Endothelial cell of umbilical vein (primary cell): ENCODE measurements around the gene MCOLN2. TPM values are rescaled to one million over a fixed set of nuclear protein-coding genes. Genes with fewer than 3 reads are reported as not detected.

ENCODE experiments used
- BruUV-seq: library from RNA; stranded (reverse); fragments of 400-500 nt; replicated peaks from 2 replicates; lab custom pipeline; 2021; lab: Mats Ljungman, UMichigan
- CTCF ChIA-PET: fragments of 300-600, 350-600 bp; sonication (Branson Sonifier 250); formaldehyde crosslinking; loops from one replicate; lab custom pipeline; 2021; ENCODE audit warnings: antibody characterized with exemption, inconsistent platforms; lab: Charles Lee
- POLR2A ChIA-PET: fragments of 300-600, 350-600 bp; sonication (Branson Sonifier 250); formaldehyde crosslinking; loops from one replicate; lab custom pipeline; 2021; ENCODE audit warnings: antibody characterized with exemption, inconsistent platforms; lab: Charles Lee
- DNase-seq: peaks from one replicate; pipeline ENCODE4 v3.0.0-alpha.2; 2011; ENCODE audit warnings: low read depth, low spot score
- FAIRE-seq: peaks from 2 replicates; lab custom pipeline; 2011; peaks lifted over from hg19 to GRCh38; lab: Jason Lieb, UNC
- H2AFZ ChIP-seq: 2 replicates; pipeline ENCODE4 v1.6.0; 2012; ENCODE audit warnings: low read depth, low read length, control low read depth, inconsistent platforms
- H3K27ac ChIP-seq: 2 replicates; pipeline ENCODE4 v1.5.1; 2011; ENCODE audit warnings: low read depth, mild to moderate bottlenecking, control low read depth, low read length, moderate library complexity; ENCODE audit not compliant: insufficient read depth
- H3K27me3 ChIP-seq, 2 experiments: 2 replicates each; pipeline versions ENCODE4 v1.6.0 to v1.6.1; 2011; ENCODE audit warnings: low read length in 2 of 2, mixed read lengths in 1 of 2; ENCODE audit not compliant: control insufficient read depth in 2 of 2, insufficient read depth in 2 of 2
- H3K36me3 ChIP-seq, 2 experiments: 2 replicates in 1 of 2; 3 replicates in 1 of 2; pipeline ENCODE4 v1.5.1; 2011; ENCODE audit warnings: low read length in 2 of 2, mild to moderate bottlenecking in 1 of 2, moderate library complexity in 1 of 2; ENCODE audit not compliant: control insufficient read depth in 2 of 2, insufficient read depth in 2 of 2; ENCODE audit errors: extremely low read depth in 1 of 2
- H3K4me1 ChIP-seq: 3 replicates; pipeline ENCODE4 v1.5.1; 2011; ENCODE audit warnings: mild to moderate bottlenecking, low read length; ENCODE audit not compliant: control insufficient read depth, insufficient read depth; ENCODE audit errors: extremely low read depth
- H3K4me2 ChIP-seq: 2 replicates; pipeline ENCODE4 v1.6.1; 2011; ENCODE audit warnings: low read length, control low read depth, mixed read lengths; ENCODE audit not compliant: insufficient read depth
- H3K4me3 ChIP-seq, 3 experiments: fragments of 200-600 bp in 1 of 3; sonication (generic), shearing (Covaris generic) in 1 of 3; replicated peaks in 1 of 3; 2 replicates each; pipeline ENCODE4 v1.5.1; 2011 to 2016; ENCODE audit warnings: control low read depth in 3 of 3, low read length in 3 of 3, mild to moderate bottlenecking in 2 of 3, inconsistent platforms in 1 of 3, low read depth in 1 of 3, moderate library complexity in 1 of 3; ENCODE audit not compliant: insufficient read depth in 1 of 3
- H3K79me2 ChIP-seq: 2 replicates; pipeline ENCODE4 v1.6.0; 2012; ENCODE audit warnings: low read length, inconsistent platforms; ENCODE audit not compliant: control insufficient read depth, insufficient read depth
- H3K9ac ChIP-seq: replicated peaks from 2 replicates; pipeline ENCODE3; 2011; ENCODE audit warnings: low read length, control low read depth; ENCODE audit not compliant: insufficient read depth; ENCODE audit errors: extremely low read depth
- H3K9me1 ChIP-seq: replicated peaks from 3 replicates; pipeline ENCODE4 v1.6.0; 2011; ENCODE audit warnings: mild to moderate bottlenecking, low read length; ENCODE audit not compliant: control insufficient read depth, insufficient read depth; ENCODE audit errors: extremely low read depth
- H3K9me3 ChIP-seq: replicated peaks from 2 replicates; pipeline ENCODE4 v1.5.1; 2012; ENCODE audit warnings: low read length, inconsistent platforms; ENCODE audit not compliant: control insufficient read depth, insufficient read depth
- H4K20me1 ChIP-seq: replicated peaks from 2 replicates; pipeline ENCODE3; 2011; ENCODE audit warnings: mild to moderate bottlenecking, low read length; ENCODE audit not compliant: control insufficient read depth, insufficient read depth; ENCODE audit errors: extremely low read depth
- EZH2 ChIP-seq: IDR thresholded peaks from 2 replicates; pipeline ENCODE4 v1.6.1; 2012; ENCODE audit warnings: borderline replicate concordance, low read depth, mild to moderate bottlenecking, moderate library complexity, low read length, inconsistent platforms; ENCODE audit not compliant: severe bottlenecking
- FOS ChIP-seq: IDR thresholded peaks from 2 replicates; pipeline ENCODE4 v1.6.1; 2011; ENCODE audit warnings: mild to moderate bottlenecking, low read length, moderate library complexity, borderline replicate concordance; ENCODE audit not compliant: insufficient read depth
- GATA2 ChIP-seq: IDR thresholded peaks from 2 replicates; pipeline ENCODE4 v1.7.0; 2011; ENCODE audit warnings: low read depth, mild to moderate bottlenecking, moderate library complexity, mixed read lengths, low read length; ENCODE audit not compliant: insufficient read length, insufficient read depth
- JUN ChIP-seq: IDR thresholded peaks from 2 replicates; pipeline ENCODE4 v1.6.1; 2011; ENCODE audit warnings: borderline replicate concordance, low read depth; ENCODE audit not compliant: insufficient read length, insufficient read depth
- MYC ChIP-seq: IDR thresholded peaks from one replicate; pipeline ENCODE4 v1.6.1; 2011; ENCODE audit warnings: mild to moderate bottlenecking, low read depth, low read length
- POLR2A ChIP-seq: IDR thresholded peaks from 2 replicates; pipeline ENCODE4 v1.6.1; 2012; ENCODE audit warnings: low read depth, mild to moderate bottlenecking, control low read depth, low read length
- POLR2AphosphoS5 ChIP-seq: IDR thresholded peaks from 2 replicates; pipeline ENCODE4 v1.6.1; 2012; ENCODE audit warnings: low read depth, mild to moderate bottlenecking, control low read depth, low read length, moderate library complexity; ENCODE audit not compliant: insufficient read depth
- dilution Hi-C: fragments of 300-500 bp; cut with MboI; formaldehyde crosslinking; loops from one replicate; pipeline ENCODE4 v1.15.0; 2019; ENCODE audit warnings: low sequenced_read_pairs; ENCODE audit not compliant: extremely low pct_ligation_motif_present
- intact Hi-C: fragments of 100-400 bp; cut with micrococcal nuclease; formaldehyde crosslinking; loops from one replicate; pipeline ENCODE4 v1.10.0; 2022
- polyA plus RNA-seq, 4 experiments: library from polyadenylated mRNA; depleted of rRNA in 3 of 4; stranded (reverse) in 3 of 4; unstranded in 1 of 4; fragments of >200 nt; gene quantifications; 2 replicates each; pipeline versions ENCODE4 v1.2.1 to v1.2.3, GENCODE V29; 2011 to 2012; ENCODE audit warnings: missing spikeins in 1 of 4
- total RNA-seq: library from RNA; stranded (reverse); gene quantifications from 2 replicates; pipeline ENCODE4 v1.2.3, GENCODE V29; 2021
- TF ChIP-seq, protein P1 (sequence below): IDR thresholded peaks from 2 replicates; pipeline ENCODE4 v1.6.1; 2011; ENCODE audit not compliant: insufficient read depth, insufficient read length
- TF ChIP-seq, protein P2 (sequence below), 2 donors: IDR thresholded peaks; 1 replicate in 1 of 2; 2 replicates in 1 of 2; pipeline ENCODE4 v1.5.1; 2011; ENCODE audit warnings: low read length in 2 of 2, mild to moderate bottlenecking in 2 of 2, moderate library complexity in 2 of 2, control low read depth in 1 of 2, inconsistent platforms in 1 of 2, low read depth in 1 of 2; ENCODE audit not compliant: insufficient read depth in 1 of 2; ENCODE audit errors: extremely low read depth in 1 of 2

MCOLN2 gene
- total and polyA plus RNA-seq, 2 donors (not counting 3 experiments of a cell fraction or from before 2014, with no cell fraction given) = not detected

- BruUV-seq = no TSS peak
- dilution Hi-C loops (no loop called here), intact Hi-C loops (no loop called here)
- Histone ChIP-seq H3K9me1 (no peaks in the 10 kb centered on the region), H3K4me2 (no peak overlapping the region), H2AFZ (no peak overlapping the region), H3K79me2 (no peaks in the 10 kb centered on the region), H3K4me3 (no peak overlapping the region), H3K27ac (no peak overlapping the region), H3K9ac (no peak overlapping the region), H3K4me1 (no peaks in the 10 kb centered on the region), H3K9me3 (no peaks in the 10 kb centered on the region), H3K27me3 (peaks cover 13 to 21% of the 10 kb centered on the region in 2 experiments), H4K20me1 (no peaks in the 10 kb centered on the region), H3K36me3 (no peaks in the 10 kb centered on the region)
- TF ChIP-seq FOS (no peak), MYC (no peak), GATA2 (no peak), JUN (no peak), POLR2AphosphoS5 (no peak), POLR2A (no peak), EZH2 (no peak)
- TF ChIP-seq, protein P1, sequence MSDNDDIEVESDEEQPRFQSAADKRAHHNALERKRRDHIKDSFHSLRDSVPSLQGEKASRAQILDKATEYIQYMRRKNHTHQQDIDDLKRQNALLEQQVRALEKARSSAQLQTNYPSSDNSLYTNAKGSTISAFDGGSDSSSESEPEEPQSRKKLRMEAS = no peak
- TF ChIP-seq, protein P2, sequence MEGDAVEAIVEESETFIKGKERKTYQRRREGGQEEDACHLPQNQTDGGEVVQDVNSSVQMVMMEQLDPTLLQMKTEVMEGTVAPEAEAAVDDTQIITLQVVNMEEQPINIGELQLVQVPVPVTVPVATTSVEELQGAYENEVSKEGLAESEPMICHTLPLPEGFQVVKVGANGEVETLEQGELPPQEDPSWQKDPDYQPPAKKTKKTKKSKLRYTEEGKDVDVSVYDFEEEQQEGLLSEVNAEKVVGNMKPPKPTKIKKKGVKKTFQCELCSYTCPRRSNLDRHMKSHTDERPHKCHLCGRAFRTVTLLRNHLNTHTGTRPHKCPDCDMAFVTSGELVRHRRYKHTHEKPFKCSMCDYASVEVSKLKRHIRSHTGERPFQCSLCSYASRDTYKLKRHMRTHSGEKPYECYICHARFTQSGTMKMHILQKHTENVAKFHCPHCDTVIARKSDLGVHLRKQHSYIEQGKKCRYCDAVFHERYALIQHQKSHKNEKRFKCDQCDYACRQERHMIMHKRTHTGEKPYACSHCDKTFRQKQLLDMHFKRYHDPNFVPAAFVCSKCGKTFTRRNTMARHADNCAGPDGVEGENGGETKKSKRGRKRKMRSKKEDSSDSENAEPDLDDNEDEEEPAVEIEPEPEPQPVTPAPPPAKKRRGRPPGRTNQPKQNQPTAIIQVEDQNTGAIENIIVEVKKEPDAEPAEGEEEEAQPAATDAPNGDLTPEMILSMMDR (IDR thresholded peaks at IDR 0.05; ENCODE audit: extremely low read depth in 1 of 2, insufficient read depth in 1 of 2, low read depth in 1 of 2, low read length in 2 of 2) = no peak
- POLR2A ChIA-PET = no interaction called here
- DNase-seq = no peak
- no peak for FAIRE-seq
- CTCF ChIA-PET = interaction anchor here (1.0 to 1.8 kb wide), 2 partner anchors 15 to 27 kb away, joined by 3 to 15 read pairs; no protein-coding TSS in a partner anchor
Measured at GRCh38 chr1:84971957-84972356, 25.0 kb downstream of the MCOLN2 start.
